Medulla oblongata (tissue), 1 donor: ENCODE results near the gene NPNT.

Experiments used
- DNase-seq: peaks from one replicate; pipeline ENCODE4 v3.0.0-alpha.2; 2015; ENCODE audit errors: extremely low spot score

The NPNT gene

GRCh38 chr4:105969575-105969974, 74.3 kb downstream of the NPNT start:
- no peak for DNase-seq

- DNase-seq = no peak
Observed at GRCh38 chr4:105970371-105970770, 75.1 kb downstream of the NPNT start.

- DNase-seq = no peak
Observed at GRCh38 chr4:105971036-105971435, 75.8 kb downstream of the NPNT start.

GRCh38 chr4:105972946-105973621, 77.8 kb downstream of the NPNT start:
- no peak for DNase-seq

GRCh38 chr4:105976915-105977314, 81.6 kb downstream of the NPNT start:
- no peak for DNase-seq

GRCh38 chr4:105978684-105979296, 83.5 kb downstream of the NPNT start:
- DNase-seq = no peak

GRCh38 chr4:105979506-105979905, 84.2 kb downstream of the NPNT start:
- DNase-seq = no peak

- DNase-seq = no peak
Observed at GRCh38 chr4:105988671-105989070, 93.4 kb downstream of the NPNT start.

- no peak for DNase-seq
Observed at GRCh38 chr4:105989485-105990242, 94.4 kb downstream of the NPNT start.

GRCh38 chr4:105990933-105991332, 95.7 kb downstream of the NPNT start:
- DNase-seq = peak; percentile 80

- DNase-seq = no peak
Observed at GRCh38 chr4:105991726-105992125, 96.5 kb downstream of the NPNT start.

GRCh38 chr4:105992641-105993305, 97.5 kb downstream of the NPNT start:
- no peak for DNase-seq

- no peak for DNase-seq
Observed at GRCh38 chr4:105994061-105994460, 98.8 kb downstream of the NPNT start.

GRCh38 chr4:105994841-105995501, 99.7 kb downstream of the NPNT start:
- DNase-seq = no peak

- DNase-seq = no peak
Observed at GRCh38 chr4:105996845-105997244, 101.6 kb downstream of the NPNT start.

- no peak for DNase-seq
Observed at GRCh38 chr4:105998171-105999063, 103.1 kb downstream of the NPNT start.

- no peak for DNase-seq
Observed at GRCh38 chr4:106002994-106003393, 107.7 kb downstream of the NPNT start.

GRCh38 chr4:106010761-106011160, 115.5 kb downstream of the NPNT start:
- no peak for DNase-seq

- DNase-seq = no peak
Observed at GRCh38 chr4:106011387-106011786, 116.1 kb downstream of the NPNT start.

GRCh38 chr4:106017975-106018374, 122.7 kb downstream of the NPNT start:
- DNase-seq = no peak

GRCh38 chr4:106019771-106020170, 124.5 kb downstream of the NPNT start:
- no peak for DNase-seq
